HEK293 (cell line): ENCODE data around the gene PRKG1.

Experiments
- CTCF ChIA-PET: fragments of 350-600 bp; formaldehyde crosslinking; extraction: SDS; loops from one replicate; lab custom pipeline; 2021; ENCODE audit warnings: antibody characterized with exemption; lab: Yijun Ruan, JAX
- POLR2A ChIA-PET: fragments of 300-600 bp; formaldehyde crosslinking; extraction: SDS; loops from one replicate; lab custom pipeline; 2020; ENCODE audit warnings: antibody characterized with exemption, inconsistent platforms; lab: Yijun Ruan, JAX
- H3K27ac ChIP-seq: fragments of 200-500 bp; sonication (Bioruptor generic); 2 replicates; pipeline ENCODE4 v1.5.1; 2014; ENCODE audit warnings: low read depth, low read length, control low read depth, inconsistent platforms; ENCODE audit errors: extremely low read depth
- H3K36me3 ChIP-seq, 2 experiments: fragments of 200-500 bp in 1 of 2; sonication (Bioruptor generic) in 1 of 2; 1 replicate in 1 of 2; 2 replicates in 1 of 2; pipeline ENCODE4 v1.5.1; 2014 to 2017; ENCODE audit warnings: inconsistent platforms in 2 of 2, low read length in 2 of 2; ENCODE audit not compliant: control insufficient read depth in 2 of 2, insufficient read depth in 1 of 2
- H3K4me1 ChIP-seq: fragments of 200-500 bp; sonication (Bioruptor generic); 2 replicates; pipeline ENCODE4 v1.5.1; 2014; ENCODE audit warnings: mild to moderate bottlenecking, low read length, inconsistent platforms; ENCODE audit not compliant: control insufficient read depth, insufficient read depth
- H3K4me3 ChIP-seq: 2 replicates; pipeline ENCODE4 v1.5.1; 2011; ENCODE audit warnings: low read depth, mild to moderate bottlenecking, control low read depth, low read length, moderate library complexity
- H3K9me3 ChIP-seq: fragments of 200-500 bp; sonication (Bioruptor generic); 2 replicates; pipeline ENCODE4 v1.5.1; 2014; ENCODE audit warnings: low read depth, low read length, inconsistent platforms; ENCODE audit not compliant: control insufficient read depth, insufficient read depth
- ATF2 ChIP-seq: fragments of 450-650 bp; formaldehyde crosslinking; IDR thresholded peaks from 2 replicates; pipeline ENCODE4 v1.5.1; 2016; ENCODE audit warnings: missing biosample characterization, missing genetic modification characterization, low read depth
- BCL11A ChIP-seq: fragments of 450-650 bp; formaldehyde crosslinking; IDR thresholded peaks from 2 replicates; pipeline ENCODE4 v1.5.1; 2016; ENCODE audit warnings: low read depth, missing biosample characterization, missing genetic modification characterization
- EGR2 ChIP-seq: fragments of 450-650 bp; formaldehyde crosslinking; IDR thresholded peaks from 2 replicates; pipeline ENCODE4 v1.5.1; 2016; ENCODE audit warnings: low read depth, missing biosample characterization, missing genetic modification characterization
- GLIS1 ChIP-seq: fragments of 450-650 bp; formaldehyde crosslinking; IDR thresholded peaks from 2 replicates; pipeline ENCODE4 v1.5.1; 2016; ENCODE audit warnings: missing biosample characterization, missing genetic modification characterization
- IKZF3 ChIP-seq: fragments of 450-650 bp; IDR thresholded peaks from 2 replicates; pipeline ENCODE4 v1.5.0; 2018; ENCODE audit warnings: missing biosample characterization, mild to moderate bottlenecking, missing genetic modification characterization, moderate library complexity
- SCRT2 ChIP-seq: fragments of 450-650 bp; formaldehyde crosslinking; IDR thresholded peaks from 2 replicates; pipeline ENCODE4 v1.5.1; 2016; ENCODE audit warnings: missing biosample characterization, missing genetic modification characterization
- SETDB1 ChIP-seq: IDR thresholded peaks from one replicate; pipeline ENCODE4 v1.6.1; 2017; ENCODE audit warnings: mild to moderate bottlenecking, low read length, moderate library complexity, mixed read lengths; ENCODE audit not compliant: insufficient read length
- SP7 ChIP-seq: fragments of 450-650 bp; formaldehyde crosslinking; IDR thresholded peaks from 2 replicates; pipeline ENCODE4 v1.5.1; 2016; ENCODE audit warnings: missing biosample characterization, missing genetic modification characterization
- ZBTB11 ChIP-seq: fragments of 450-650 bp; formaldehyde crosslinking; conservative IDR thresholded peaks from 2 replicates; pipeline ENCODE4 v1.5.1; 2016; ENCODE audit warnings: low read depth, missing biosample characterization, missing genetic modification characterization
- ZEB2 ChIP-seq: fragments of 450-650 bp; formaldehyde crosslinking; IDR thresholded peaks from 2 replicates; pipeline ENCODE4 v1.5.1; 2016; ENCODE audit warnings: missing biosample characterization, missing genetic modification characterization
- ZNF16 ChIP-seq: fragments of 450-650 bp; formaldehyde crosslinking; IDR thresholded peaks from 2 replicates; pipeline ENCODE4 v1.5.1; 2016; ENCODE audit warnings: low read depth, missing biosample characterization, missing genetic modification characterization
- ZNF335 ChIP-seq: fragments of 450-650 bp; formaldehyde crosslinking; conservative IDR thresholded peaks from 2 replicates; pipeline ENCODE4 v1.5.1; 2016; ENCODE audit warnings: missing biosample characterization, missing genetic modification characterization
- ZNF362 ChIP-seq: fragments of 450-650 bp; formaldehyde crosslinking; IDR thresholded peaks from 2 replicates; pipeline ENCODE4 v1.5.1; 2016; ENCODE audit warnings: missing biosample characterization, missing genetic modification characterization
- ZNF366 ChIP-seq: fragments of 450-650 bp; formaldehyde crosslinking; conservative IDR thresholded peaks from 2 replicates; pipeline ENCODE4 v1.5.1; 2016; ENCODE audit warnings: missing biosample characterization, missing genetic modification characterization
- ZNF600 ChIP-seq: fragments of 450-650 bp; formaldehyde crosslinking; IDR thresholded peaks from 2 replicates; pipeline ENCODE4 v1.5.1; 2016; ENCODE audit warnings: missing biosample characterization, missing genetic modification characterization
- ZNF610 ChIP-seq: fragments of 450-650 bp; formaldehyde crosslinking; IDR thresholded peaks from 2 replicates; pipeline ENCODE4 v1.5.1; 2016; ENCODE audit warnings: missing biosample characterization, missing genetic modification characterization, borderline replicate concordance
- ZNF626 ChIP-seq: fragments of 450-650 bp; sonication (Bioruptor Pico); formaldehyde crosslinking; IDR thresholded peaks from 2 replicates; pipeline ENCODE4 v1.5.1; 2018; ENCODE audit warnings: missing biosample characterization, missing genetic modification characterization, inconsistent platforms
- ZNF629 ChIP-seq: fragments of 450-650 bp; formaldehyde crosslinking; IDR thresholded peaks from 2 replicates; pipeline ENCODE4 v1.5.1; 2017; ENCODE audit warnings: missing biosample characterization, missing genetic modification characterization
- ZNF639 ChIP-seq: fragments of 450-650 bp; formaldehyde crosslinking; IDR thresholded peaks from 2 replicates; pipeline ENCODE4 v1.5.1; 2016; ENCODE audit warnings: missing biosample characterization, missing genetic modification characterization
- ZSCAN16 ChIP-seq: fragments of 450-650 bp; formaldehyde crosslinking; IDR thresholded peaks from 2 replicates; pipeline ENCODE4 v1.5.1; 2016; ENCODE audit warnings: missing biosample characterization, missing genetic modification characterization

Gene PRKG1

GRCh38 chr10:51074238-51075028, at the start of gene PRKG1 (continued):
- TF ChIP-seq ZBTB11: peak; percentile 88
- TF ChIP-seq IKZF3 (tag by site-specific recombination): peak; percentile 44; the same call in 1 of the 2 replicates
- TF ChIP-seq ZNF610 (tag by site-specific recombination): no peak
- peak; percentile 2 for TF ChIP-seq EGR2
- TF ChIP-seq ZNF366 (tag by site-specific recombination): 0 out of 2 replicates have a peak, but pooled peaks have one; percentile 13
- TF ChIP-seq GLIS1 (tag by site-specific recombination): no peak
- no peak for TF ChIP-seq ZNF626 (tag by site-specific recombination)
- TF ChIP-seq SP7: 0 out of 2 replicates have a peak, but pooled peaks have one; percentile 17
- TF ChIP-seq ZNF629 (tag by site-specific recombination): 0 out of 2 replicates have a peak, but pooled peaks have one; percentile 10

- no peaks in the 10 kb centered on the region for H3K36me3 ChIP-seq
- no peak overlapping the region for H3K4me3 ChIP-seq
- POLR2A ChIA-PET: no interaction called here
- peaks cover 13% of the 10 kb centered on the region; the same call in 1 of the 2 replicates for H3K4me1 ChIP-seq
- no peak overlapping the region for H3K27ac ChIP-seq
- TF ChIP-seq SETDB1 (no peak), SP7 (no peak)
- CTCF ChIA-PET: interaction anchor here (1.0 to 1.4 kb wide), 2 partner anchors 18 to 35 kb away, joined by 3 read pairs; no protein-coding TSS in a partner anchor
- no peaks in the 10 kb centered on the region for H3K9me3 ChIP-seq
Measured at GRCh38 chr10:51028420-51028819, 45.9 kb upstream of the PRKG1 start.

- Histone ChIP-seq H3K9me3 (no peaks in the 10 kb centered on the region), H3K4me3 (no peak overlapping the region), H3K36me3 (no peaks in the 10 kb centered on the region), H3K4me1 (peaks cover 13% of the 10 kb centered on the region; the same call in 1 of the 2 replicates), H3K27ac (no peak overlapping the region)
- ChIA-PET CTCF (interaction anchor here (0.7 to 1.0 kb wide), 4 partner anchors 20 to 470 kb away, joined by 3 to 5 read pairs (median 4); no protein-coding TSS in a partner anchor), POLR2A (no interaction called here)
- TF ChIP-seq BCL11A (tag by site-specific recombination): no peak
- TF ChIP-seq ZSCAN16: no peak
- no peak for TF ChIP-seq ZBTB11
- 0 out of 2 replicates have a peak, but pooled peaks have one; percentile 3 for TF ChIP-seq ATF2 (tag by site-specific recombination)
- TF ChIP-seq SCRT2 (tag by site-specific recombination): peak; percentile 65
- TF ChIP-seq ZNF362 (tag by site-specific recombination): peak; percentile 97
- TF ChIP-seq ZNF600 (tag by site-specific recombination): peak; percentile 47; the same call in 1 of the 2 replicates
- no peak for TF ChIP-seq EGR2
- TF ChIP-seq ZNF335: 0 out of 2 replicates have a peak, but pooled peaks have one; percentile 20
- TF ChIP-seq ZNF366 (tag by site-specific recombination): peak; percentile 80
- TF ChIP-seq ZNF639 (tag by site-specific recombination): peak; percentile 34; the same call in 1 of the 2 replicates
- TF ChIP-seq ZNF629 (tag by site-specific recombination): peak; percentile 89
- TF ChIP-seq ZEB2 (tag by site-specific recombination): no peak
- TF ChIP-seq ZNF16 (tag by site-specific recombination): no peak
Measured at GRCh38 chr10:51029172-51029641, 45.1 kb upstream of the PRKG1 start.
